ENCODE data around the gene RAMP3. TPM values are rescaled to one million over a fixed set of nuclear protein-coding genes. Genes with fewer than 3 reads are reported as not detected.

Gene RAMP3
- total and polyA plus RNA-seq, 9 of the 15 experiments (the other 6 are each of a cell fraction or from before 2014, with no cell fraction given): not detected

GRCh38 chr7:45143616-45144015 lies 14.0 kb upstream of the RAMP3 start:
- Histone ChIP-seq H3K4me1 (replicated peaks in 1 of 2; ENCODE audit: control insufficient read depth in 2 of 2, insufficient read depth in 2 of 2, low read length in 2 of 2) (peaks cover 9 to 17% of the 10 kb centered on the region in 2 experiments), H2AFZ (ENCODE audit: low read depth, low read length) (no peak overlapping the region), H3K9me3 (replicated peaks; ENCODE audit: control insufficient read depth, insufficient read depth, low read depth, low read length) (no peaks in the 10 kb centered on the region), H3K79me2 (ENCODE audit: control insufficient read depth, insufficient read depth, low read length) (no peaks in the 10 kb centered on the region), H3K9ac (ENCODE audit: insufficient read depth in 1 of 2, low read depth in 2 of 2, low read length in 2 of 2) (no peak overlapping the region), H3K9me1 (ENCODE audit: control insufficient read depth, insufficient read depth, low read length) (no peaks in the 10 kb centered on the region), H3K27ac (ENCODE audit: extremely low read depth, low read depth, low read length) (no peak overlapping the region), H3K4me3 (no peak overlapping the region), H4K20me1 (replicated peaks; ENCODE audit: control insufficient read depth, insufficient read depth, low read length) (0 out of 2 replicates have a peak, but pooled peaks cover 3% of the 10 kb centered on the region), H3K4me2 (ENCODE audit: insufficient read depth, low read length) (no peak overlapping the region), H3K36me3 (ENCODE audit: control insufficient read depth, insufficient read depth, low read length) (no peaks in the 10 kb centered on the region), H3K27me3 (ENCODE audit: control insufficient read depth in 2 of 2, insufficient read depth in 2 of 2, low read length in 2 of 2) (peaks cover 1 to 26% of the 10 kb centered on the region in 2 experiments)
- CTCF ChIA-PET (ENCODE audit: low intra/inter-chr PET ratio): no interaction called here
- FAIRE-seq (no peak), ATAC-seq (no peak), DNase-seq (ENCODE audit: extremely low read depth in 1 of 4, low spot score in 3 of 4) (no peak)
- in situ Hi-C loops (cut with MboI): no loop called here
- intact Hi-C loops (cut with micrococcal nuclease): no loop called here
- no TSS peak for BruUV-seq (replicated peaks)
- POLR2A ChIA-PET: no interaction called here
- no peak for TF ChIP-seq NR3C1 (CRISPR knock-in tag; IDR thresholded peaks at IDR 0.05)
- TF ChIP-seq SOX6 (IDR thresholded peaks at IDR 0.05): no peak
- no peak for TF ChIP-seq E2F8 (IDR thresholded peaks at IDR 0.05; ENCODE audit: low read depth, partially characterized antibody)
- TF ChIP-seq ELF4 (CRISPR knock-in tag; IDR thresholded peaks at IDR 0.05): no peak
- TF ChIP-seq ZNF384 (IDR thresholded peaks at IDR 0.05; ENCODE audit: low read depth, low read length): no peak
- no peak for TF ChIP-seq ZBTB12 (CRISPR knock-in tag; IDR thresholded peaks at IDR 0.05)
- TF ChIP-seq HNRNPLL (IDR thresholded peaks at IDR 0.05; ENCODE audit: low read depth, low read length, poor library complexity, severe bottlenecking): no peak
- TF ChIP-seq POLR2AphosphoS5 (IDR thresholded peaks at IDR 0.05; ENCODE audit: control insufficient read depth, insufficient read depth, low read depth, low read length): no peak
- TF ChIP-seq SMAD1 (IDR thresholded peaks at IDR 0.05; ENCODE audit: low read depth, low read length, partially characterized antibody): no peak
- TF ChIP-seq IRF1 (CRISPR knock-in tag; IDR thresholded peaks at IDR 0.05; ENCODE audit: borderline replicate concordance): no peak
- no peak for TF ChIP-seq ZNF23 (CRISPR knock-in tag; IDR thresholded peaks at IDR 0.05)
- WGBS (ENCODE audit: insufficient coverage, low coverage, missing lambda C conversion rate): 54% methylated on average over 4 of the region's 4 CpGs
